Suprapubic skin (tissue), 3 donors: ENCODE results near the gene CASR.

Experiments used
- CTCF ChIP-seq, 2 donors: fragments of 200-600 bp in 1 of 2; fragments of 450-650 bp in 1 of 2; sonication (generic) in 1 of 2; IDR thresholded peaks; one replicate each; pipeline ENCODE4 v1.5.1; 2016 to 2019; ENCODE audit warnings: antibody characterized with exemption in 2 of 2, mild to moderate bottlenecking in 1 of 2, moderate library complexity in 1 of 2
- POLR2A ChIP-seq, 2 donors: fragments of 450-650 bp; IDR thresholded peaks; one replicate each; pipeline ENCODE4 v1.6.1; 2017; ENCODE audit warnings: antibody characterized with exemption in 2 of 2, mild to moderate bottlenecking in 2 of 2, moderate library complexity in 2 of 2

GRCh38 chr3:122168044-122168443, 15.4 kb upstream of the CASR start:
- TF ChIP-seq CTCF (IDR thresholded peaks at IDR 0.05) (no peak), POLR2A (IDR thresholded peaks at IDR 0.05) (no peak)
